WTC11 (cell line): ENCODE data around the gene IGFBP1. TPM values are rescaled to one million over a fixed set of nuclear protein-coding genes. Genes with fewer than 3 reads are reported as not detected.
"Not testable (repeated sequence)": the region's sequence is repeated elsewhere in the genome, so short reads cannot be mapped to it uniquely, and the experiment has no call there.

ENCODE experiments used
- ATAC-seq: fragments of 200-7000 bp; cut with Tn5 transposase; 2 replicates; pipeline ENCODE4 v1.10.0; 2021; ENCODE audit warnings: mild to moderate bottlenecking, moderate library complexity
- Bru-seq: library from RNA; stranded (reverse); fragments of 400-500 nt; gene quantifications from one replicate; lab custom pipeline; 2021; lab: Mats Ljungman, UMichigan
- CTCF ChIA-PET: fragments of 300-600 bp; sonication (Branson Sonifier 250); formaldehyde crosslinking; loops from one replicate; lab custom pipeline; 2021; ENCODE audit warnings: antibody characterized with exemption; lab: Charles Lee
- POLR2A ChIA-PET: fragments of 350-600 bp; sonication (Branson Sonifier 250); formaldehyde crosslinking; loops from one replicate; lab custom pipeline; 2021; ENCODE audit warnings: antibody characterized with exemption; lab: Charles Lee
- DNase-seq: peaks from one replicate; pipeline ENCODE4 v3.0.0; 2021; ENCODE audit warnings: low spot score
- H3K27ac Mint-ChIP-seq: 2 replicates; pipeline ENCODE4 v1.8.0; 2021; ENCODE audit warnings: mixed read lengths
- H3K27me3 Mint-ChIP-seq: 2 replicates; pipeline ENCODE4 v1.8.0; 2021; ENCODE audit warnings: low read depth, mild to moderate bottlenecking, moderate library complexity, mixed read lengths
- H3K36me3 Mint-ChIP-seq: 2 replicates; pipeline ENCODE4 v1.8.0; 2021; ENCODE audit warnings: mixed read lengths
- H3K4me1 Mint-ChIP-seq: 2 replicates; pipeline ENCODE4 v1.8.0; 2022; ENCODE audit warnings: mixed read lengths
- H3K4me3 Mint-ChIP-seq: 2 replicates; pipeline ENCODE4 v1.8.0; 2021; ENCODE audit warnings: mild to moderate bottlenecking, moderate library complexity, mixed read lengths
- H3K9me3 Mint-ChIP-seq: 2 replicates; pipeline ENCODE4 v1.8.0; 2021; ENCODE audit warnings: mixed read lengths
- ATF1 ChIP-seq: sonication (generic); formaldehyde crosslinking; IDR thresholded peaks from 2 replicates; pipeline ENCODE4 v1.8.1; 2023; ENCODE audit warnings: mild to moderate bottlenecking, moderate library complexity, missing genetic modification reagents
- CREB1 ChIP-seq: sonication (generic); formaldehyde crosslinking; IDR thresholded peaks from 2 replicates; pipeline ENCODE4 v1.8.0; 2023; ENCODE audit warnings: mild to moderate bottlenecking, missing genetic modification reagents
- CREM ChIP-seq: sonication (generic); formaldehyde crosslinking; IDR thresholded peaks from 2 replicates; pipeline ENCODE4 v1.8.1; 2022; ENCODE audit warnings: mild to moderate bottlenecking, missing genetic modification reagents, moderate library complexity
- EMX1 ChIP-seq: fragments of 250-450 bp; sonication (Bioruptor Pico); IDR thresholded peaks from 2 replicates; pipeline ENCODE4 v1.8.0; 2021; ENCODE audit warnings: mild to moderate bottlenecking
- ESRRA ChIP-seq: sonication (generic); formaldehyde crosslinking; IDR thresholded peaks from 2 replicates; pipeline ENCODE4 v1.8.1; 2022; ENCODE audit warnings: mild to moderate bottlenecking, missing genetic modification reagents, borderline replicate concordance
- FOXP1 ChIP-seq: sonication (generic); formaldehyde crosslinking; IDR thresholded peaks from 2 replicates; pipeline ENCODE4 v1.8.0; 2022; ENCODE audit warnings: missing genetic modification reagents, mild to moderate bottlenecking, moderate library complexity, borderline replicate concordance
- GABPB1 ChIP-seq: sonication (generic); formaldehyde crosslinking; IDR thresholded peaks from 2 replicates; pipeline ENCODE4 v1.8.1; 2023; ENCODE audit warnings: mild to moderate bottlenecking, missing genetic modification reagents
- IRF1 ChIP-seq: sonication (generic); formaldehyde crosslinking; IDR thresholded peaks from 2 replicates; pipeline ENCODE4 v1.8.0; 2023; ENCODE audit warnings: missing genetic modification reagents
- JUN ChIP-seq: sonication (generic); formaldehyde crosslinking; IDR thresholded peaks from 2 replicates; pipeline ENCODE4 v1.8.0; 2023; ENCODE audit warnings: mild to moderate bottlenecking, missing genetic modification reagents
- MAX ChIP-seq: sonication (generic); formaldehyde crosslinking; IDR thresholded peaks from 2 replicates; pipeline ENCODE4 v1.8.0; 2022; ENCODE audit warnings: mild to moderate bottlenecking, missing genetic modification reagents
- MYBL2 ChIP-seq: sonication (generic); formaldehyde crosslinking; IDR thresholded peaks from 2 replicates; pipeline ENCODE4 v1.8.1; 2023; ENCODE audit warnings: mild to moderate bottlenecking, moderate library complexity, missing genetic modification reagents
- NFE2L1 ChIP-seq: sonication (generic); formaldehyde crosslinking; IDR thresholded peaks from 2 replicates; pipeline ENCODE4 v1.8.1; 2023; ENCODE audit warnings: missing genetic modification reagents
- NR2C2 ChIP-seq: sonication (generic); formaldehyde crosslinking; IDR thresholded peaks from 2 replicates; pipeline ENCODE4 v1.8.0; 2022; ENCODE audit warnings: mild to moderate bottlenecking, missing genetic modification reagents
- OVOL2 ChIP-seq: fragments of 250-450 bp; sonication (Bioruptor Pico); IDR thresholded peaks from 2 replicates; pipeline ENCODE4 v1.9.0; 2021; ENCODE audit warnings: mild to moderate bottlenecking, borderline replicate concordance
- SMAD4 ChIP-seq: sonication (generic); formaldehyde crosslinking; IDR thresholded peaks from 2 replicates; pipeline ENCODE4 v1.8.0; 2022; ENCODE audit warnings: mild to moderate bottlenecking, missing genetic modification reagents
- STAT6 ChIP-seq: sonication (generic); formaldehyde crosslinking; conservative IDR thresholded peaks from 2 replicates; pipeline ENCODE4 v1.8.1; 2023; ENCODE audit warnings: mild to moderate bottlenecking, low read depth, missing genetic modification reagents, moderate library complexity
- TCF7 ChIP-seq: sonication (generic); formaldehyde crosslinking; IDR thresholded peaks from 2 replicates; pipeline ENCODE4 v1.8.0; 2022; ENCODE audit warnings: mild to moderate bottlenecking, low read depth, missing genetic modification reagents, moderate library complexity
- TEAD1 ChIP-seq: sonication (generic); formaldehyde crosslinking; IDR thresholded peaks from 2 replicates; pipeline ENCODE4 v1.8.0; 2022; ENCODE audit warnings: mild to moderate bottlenecking, missing genetic modification reagents
- TP53 ChIP-seq: sonication (generic); formaldehyde crosslinking; IDR thresholded peaks from 2 replicates; pipeline ENCODE4 v1.8.1; 2023; ENCODE audit warnings: mild to moderate bottlenecking, missing genetic modification reagents
- USF2 ChIP-seq: sonication (generic); formaldehyde crosslinking; IDR thresholded peaks from 2 replicates; pipeline ENCODE4 v1.8.1; 2023; ENCODE audit warnings: mild to moderate bottlenecking, missing genetic modification reagents, moderate library complexity
- ZBTB21 ChIP-seq: sonication (generic); formaldehyde crosslinking; IDR thresholded peaks from 2 replicates; pipeline ENCODE4 v1.8.1; 2023; ENCODE audit warnings: mild to moderate bottlenecking, missing genetic modification reagents, borderline replicate concordance
- ZNF138 ChIP-seq: sonication (generic); formaldehyde crosslinking; conservative IDR thresholded peaks from 2 replicates; pipeline ENCODE4 v1.8.1; 2022; ENCODE audit warnings: mild to moderate bottlenecking, moderate library complexity, missing genetic modification reagents
- long read RNA-seq, 3 experiments: library from RNA in 1 of 3; library from capped mRNA in 1 of 3; library from polyadenylated mRNA in 1 of 3; unstranded in 2 of 3; stranded (forward) in 1 of 3; transcript quantifications; one replicate each; pipeline ENCODE4 v2.0.0, GENCODE V29; 2021
- total RNA-seq: library from RNA; stranded (reverse); gene quantifications from 3 replicates; pipeline ENCODE4 v1.2.3, GENCODE V29; 2021
- TF ChIP-seq, protein P1 (sequence below): sonication (generic); formaldehyde crosslinking; IDR thresholded peaks from 2 replicates; pipeline ENCODE4 v1.8.0; 2022; ENCODE audit warnings: mild to moderate bottlenecking, missing genetic modification reagents
- TF ChIP-seq, protein P2 (sequence below): sonication (generic); formaldehyde crosslinking; IDR thresholded peaks from 2 replicates; pipeline ENCODE4 v1.8.1; 2023; ENCODE audit warnings: mild to moderate bottlenecking, missing genetic modification reagents, moderate library complexity
- TF ChIP-seq, protein P3 (sequence below): sonication (generic); formaldehyde crosslinking; conservative IDR thresholded peaks from 2 replicates; pipeline ENCODE4 v1.8.1; 2022; ENCODE audit warnings: mild to moderate bottlenecking, missing genetic modification reagents

The IGFBP1 gene
- total RNA-seq: 0.18 to 0.37 TPM in 2 of 3 replicates, not detected in the other
- Bru-seq, nascent RNA: percentile 7 among the genes with signal in this experiment
- long read RNA-seq, experiment 1: 0 reads
- long read RNA-seq, experiment 2: 0 reads
- long read RNA-seq, experiment 3: 0 reads

DNA sequence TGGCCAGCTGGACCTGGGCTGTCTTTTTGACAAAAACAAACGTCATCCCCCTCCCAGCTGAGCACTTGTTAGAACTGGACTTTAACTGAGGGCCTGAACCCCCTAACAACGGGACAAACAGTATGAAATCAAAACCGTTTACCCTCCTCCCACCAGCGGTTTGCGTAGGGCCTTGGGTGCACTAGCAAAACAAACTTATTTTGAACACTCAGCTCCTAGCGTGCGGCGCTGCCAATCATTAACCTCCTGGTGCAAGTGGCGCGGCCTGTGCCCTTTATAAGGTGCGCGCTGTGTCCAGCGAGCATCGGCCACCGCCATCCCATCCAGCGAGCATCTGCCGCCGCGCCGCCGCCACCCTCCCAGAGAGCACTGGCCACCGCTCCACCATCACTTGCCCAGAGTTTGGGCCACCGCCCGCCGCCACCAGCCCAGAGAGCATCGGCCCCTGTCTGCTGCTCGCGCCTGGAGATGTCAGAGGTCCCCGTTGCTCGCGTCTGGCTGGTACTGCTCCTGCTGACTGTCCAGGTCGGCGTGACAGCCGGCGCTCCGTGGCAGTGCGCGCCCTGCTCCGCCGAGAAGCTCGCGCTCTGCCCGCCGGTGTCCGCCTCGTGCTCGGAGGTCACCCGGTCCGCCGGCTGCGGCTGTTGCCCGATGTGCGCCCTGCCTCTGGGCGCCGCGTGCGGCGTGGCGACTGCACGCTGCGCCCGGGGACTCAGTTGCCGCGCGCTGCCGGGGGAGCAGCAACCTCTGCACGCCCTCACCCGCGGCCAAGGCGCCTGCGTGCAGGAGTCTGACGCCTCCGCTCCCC is at the start of gene IGFBP1:
TSS of gene IGFBP1 (plus strand) at position 304 of the 808 bp plus-strand sequence. CDS start at position 469, 165 bp downstream.
- ChIA-PET CTCF (interaction anchor here (1.0 to 2.5 kb wide), 5 partner anchors 16 to 34 kb away, joined by 4 to 13 read pairs (median 9); partner anchors contain the start of gene IGFBP3), POLR2A (interaction anchor here (1.0 kb wide), 1 partner anchor 1292 kb away, joined by 3 read pairs; no protein-coding TSS in a partner anchor)
- peak; percentile 60 for ATAC-seq

GRCh38 chr7:45838852-45839251 is 49.4 kb upstream of the IGFBP1 start:
- DNase-seq, H3K4me3 Mint-ChIP-seq, H3K27me3 Mint-ChIP-seq, CTCF ChIA-PET, ATAC-seq, H3K27ac Mint-ChIP-seq, H3K4me1 Mint-ChIP-seq, H3K9me3 Mint-ChIP-seq, POLR2A ChIA-PET, H3K36me3 Mint-ChIP-seq: not testable (repeated sequence)

More for the DNA sequence above, at the start of gene IGFBP1:
- TF ChIP-seq NR2C2 (CRISPR knock-in tag) (no peak), NFE2L1 (0 out of 2 replicates have a peak, but pooled peaks have one; percentile 56), MYBL2 (CRISPR knock-in tag) (peak; percentile 55), SMAD4 (CRISPR knock-in tag) (no peak), TP53 (CRISPR knock-in tag) (peak; percentile 58; the same call in 1 of the 2 replicates), CREM (CRISPR knock-in tag) (peak; percentile 31; the same call in 1 of the 2 replicates), IRF1 (0 out of 2 replicates have a peak, but pooled peaks have one; percentile 22), JUN (CRISPR knock-in tag) (0 out of 2 replicates have a peak, but pooled peaks have one; percentile 48), ZNF138 (no peak), ZBTB21 (CRISPR knock-in tag) (no peak; the same call in 1 of the 2 replicates), CREB1 (CRISPR knock-in tag) (no peak), USF2 (CRISPR knock-in tag) (0 out of 2 replicates have a peak, but pooled peaks have one; percentile 2), TEAD1 (CRISPR knock-in tag) (0 out of 2 replicates have a peak, but pooled peaks have one; percentile 23), EMX1 (no peak), ESRRA (0 out of 2 replicates have a peak, but pooled peaks have one; percentile 46), STAT6 (CRISPR knock-in tag) (no peak), ATF1 (CRISPR knock-in tag) (0 out of 2 replicates have a peak, but pooled peaks have one; percentile 62), FOXP1 (CRISPR knock-in tag) (peak; percentile 60), OVOL2 (CRISPR knock-in tag) (no peak), TCF7 (0 out of 2 replicates have a peak, but pooled peaks have one; percentile 58), GABPB1 (CRISPR knock-in tag) (peak; percentile 88), MAX (CRISPR knock-in tag) (peak; percentile 59; the same call in 1 of the 2 replicates)
- TF ChIP-seq, protein P1, sequence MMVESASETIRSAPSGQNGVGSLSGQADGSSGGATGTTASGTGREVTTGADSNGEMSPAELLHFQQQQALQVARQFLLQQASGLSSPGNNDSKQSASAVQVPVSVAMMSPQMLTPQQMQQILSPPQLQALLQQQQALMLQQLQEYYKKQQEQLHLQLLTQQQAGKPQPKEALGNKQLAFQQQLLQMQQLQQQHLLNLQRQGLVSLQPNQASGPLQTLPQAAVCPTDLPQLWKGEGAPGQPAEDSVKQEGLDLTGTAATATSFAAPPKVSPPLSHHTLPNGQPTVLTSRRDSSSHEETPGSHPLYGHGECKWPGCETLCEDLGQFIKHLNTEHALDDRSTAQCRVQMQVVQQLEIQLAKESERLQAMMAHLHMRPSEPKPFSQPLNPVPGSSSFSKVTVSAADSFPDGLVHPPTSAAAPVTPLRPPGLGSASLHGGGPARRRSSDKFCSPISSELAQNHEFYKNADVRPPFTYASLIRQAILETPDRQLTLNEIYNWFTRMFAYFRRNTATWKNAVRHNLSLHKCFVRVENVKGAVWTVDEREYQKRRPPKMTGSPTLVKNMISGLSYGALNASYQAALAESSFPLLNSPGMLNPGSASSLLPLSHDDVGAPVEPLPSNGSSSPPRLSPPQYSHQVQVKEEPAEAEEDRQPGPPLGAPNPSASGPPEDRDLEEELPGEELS (CRISPR knock-in tag): peak; percentile 80; the same call in 1 of the 2 replicates
- TF ChIP-seq, protein P2, sequence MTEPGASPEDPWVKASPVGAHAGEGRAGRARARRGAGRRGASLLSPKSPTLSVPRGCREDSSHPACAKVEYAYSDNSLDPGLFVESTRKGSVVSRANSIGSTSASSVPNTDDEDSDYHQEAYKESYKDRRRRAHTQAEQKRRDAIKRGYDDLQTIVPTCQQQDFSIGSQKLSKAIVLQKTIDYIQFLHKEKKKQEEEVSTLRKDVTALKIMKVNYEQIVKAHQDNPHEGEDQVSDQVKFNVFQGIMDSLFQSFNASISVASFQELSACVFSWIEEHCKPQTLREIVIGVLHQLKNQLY (CRISPR knock-in tag): 0 out of 2 replicates have a peak, but pooled peaks have one; percentile 45
- TF ChIP-seq, protein P3, sequence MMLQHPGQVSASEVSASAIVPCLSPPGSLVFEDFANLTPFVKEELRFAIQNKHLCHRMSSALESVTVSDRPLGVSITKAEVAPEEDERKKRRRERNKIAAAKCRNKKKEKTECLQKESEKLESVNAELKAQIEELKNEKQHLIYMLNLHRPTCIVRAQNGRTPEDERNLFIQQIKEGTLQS (CRISPR knock-in tag): 0 out of 2 replicates have a peak, but pooled peaks have one; percentile 15
- no peak within 1 kb of the TSS for H3K27ac Mint-ChIP-seq
- no peaks in the 10 kb centered on the region for H3K36me3 Mint-ChIP-seq
- peak; percentile 29 for DNase-seq
- H3K27me3 Mint-ChIP-seq: peaks cover 65% of the 10 kb centered on the region
- H3K4me3 Mint-ChIP-seq: peak within 1 kb of the TSS; percentile 65
- H3K9me3 Mint-ChIP-seq: no peaks in the 10 kb centered on the region
- H3K4me1 Mint-ChIP-seq: peaks cover 16% of the 10 kb centered on the region
